Body of pancreas (tissue), 4 donors: ENCODE data around the gene KLHL15.

Experiments
- CTCF ChIP-seq, 7 experiments: fragments of 450-650 bp in 4 of 7; fragments of 200-600 bp in 3 of 7; sonication (generic) in 3 of 7; IDR thresholded peaks; one replicate each; pipeline ENCODE4 v1.5.1; 2016 to 2019; ENCODE audit warnings: antibody characterized with exemption in 7 of 7
- POLR2A ChIP-seq, 3 donors: fragments of 450-650 bp; IDR thresholded peaks; one replicate each; pipeline ENCODE4 v1.6.1; 2016; ENCODE audit warnings: antibody characterized with exemption in 3 of 3, mild to moderate bottlenecking in 2 of 3

DNA sequence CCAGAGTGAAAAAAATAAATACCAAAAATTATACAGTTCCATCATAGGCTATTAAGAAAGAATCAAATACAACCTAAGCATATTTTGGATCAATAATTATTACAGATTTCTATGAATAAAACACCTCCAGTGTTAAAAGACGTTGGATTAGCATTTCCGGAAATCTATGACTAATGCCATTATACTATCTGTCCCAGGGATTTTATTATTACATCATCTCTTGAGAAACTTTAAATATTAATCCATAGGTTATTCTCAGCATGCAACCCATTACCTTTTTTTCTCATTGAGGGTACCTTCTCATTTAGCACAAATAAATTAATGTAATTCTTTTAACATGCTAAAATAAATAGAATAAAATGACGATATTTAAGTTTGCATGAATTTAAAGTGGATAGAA is 74.6 kb downstream of the KLHL15 start:
- TF ChIP-seq POLR2A (IDR thresholded peaks at IDR 0.05) (no peak), CTCF (IDR thresholded peaks at IDR 0.05) (no peak)
